GM10266 (cell line): Measurements from ENCODE around the gene P2RX1.
A peak's percentile ranks its signal among the peaks of the same experiment; 100 is the strongest.

Experiments used
- DNase-seq: peaks from one replicate; pipeline ENCODE4 v3.0.0; 2012; ENCODE audit errors: extremely low spot score
- CTCF ChIP-seq: IDR thresholded peaks from 2 replicates; pipeline ENCODE4 v1.5.1; 2012; ENCODE audit warnings: mild to moderate bottlenecking, low read depth; ENCODE audit not compliant: control insufficient read depth, insufficient read depth; ENCODE audit errors: missing control alignments

P2RX1 gene

GRCh38 chr17:3915995-3916696 lies at the start of gene P2RX1:
Gene P2RX1, minus strand, starts transcription at chr17:3916465. Its CDS starts 240 bp downstream, at chr17:3916225.
- TF ChIP-seq CTCF: no peak
- no peak for DNase-seq

DNA sequence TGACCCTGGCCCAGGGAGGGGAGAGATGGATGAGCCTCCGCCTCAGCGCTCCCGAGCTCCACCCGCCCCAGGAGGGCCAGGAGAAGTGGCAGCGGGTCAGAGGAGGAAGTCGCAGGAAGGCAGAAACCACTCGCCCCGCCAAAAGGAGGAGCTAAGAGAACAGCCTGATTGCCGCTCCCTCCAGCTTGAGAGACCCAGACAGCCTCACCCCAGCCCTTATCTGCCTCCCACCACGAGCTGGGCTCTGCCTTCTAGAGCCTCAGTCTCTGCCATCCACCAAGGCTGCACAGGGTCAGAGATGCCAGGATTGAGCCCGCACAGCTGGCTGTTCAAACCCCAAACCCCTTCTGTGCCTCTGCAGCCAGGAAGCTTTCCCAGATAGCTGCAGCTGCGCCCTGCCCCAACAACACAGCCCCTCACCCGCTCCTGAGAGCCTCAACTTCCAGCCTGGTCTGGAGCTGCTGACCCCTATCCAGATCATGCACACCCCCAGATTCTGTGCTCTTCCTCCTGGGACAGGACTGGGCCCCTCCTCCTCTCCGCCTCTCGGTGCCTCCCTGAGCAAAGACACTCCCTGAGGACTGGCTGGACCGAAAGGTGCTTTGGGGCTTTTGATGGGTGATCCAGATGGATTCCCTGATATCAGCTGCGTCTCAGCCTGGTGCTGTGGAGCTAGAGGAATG lies 49.0 kb upstream of the P2RX1 start:
- peak; percentile 25 for TF ChIP-seq CTCF
- peak; percentile 87 for DNase-seq

DNA sequence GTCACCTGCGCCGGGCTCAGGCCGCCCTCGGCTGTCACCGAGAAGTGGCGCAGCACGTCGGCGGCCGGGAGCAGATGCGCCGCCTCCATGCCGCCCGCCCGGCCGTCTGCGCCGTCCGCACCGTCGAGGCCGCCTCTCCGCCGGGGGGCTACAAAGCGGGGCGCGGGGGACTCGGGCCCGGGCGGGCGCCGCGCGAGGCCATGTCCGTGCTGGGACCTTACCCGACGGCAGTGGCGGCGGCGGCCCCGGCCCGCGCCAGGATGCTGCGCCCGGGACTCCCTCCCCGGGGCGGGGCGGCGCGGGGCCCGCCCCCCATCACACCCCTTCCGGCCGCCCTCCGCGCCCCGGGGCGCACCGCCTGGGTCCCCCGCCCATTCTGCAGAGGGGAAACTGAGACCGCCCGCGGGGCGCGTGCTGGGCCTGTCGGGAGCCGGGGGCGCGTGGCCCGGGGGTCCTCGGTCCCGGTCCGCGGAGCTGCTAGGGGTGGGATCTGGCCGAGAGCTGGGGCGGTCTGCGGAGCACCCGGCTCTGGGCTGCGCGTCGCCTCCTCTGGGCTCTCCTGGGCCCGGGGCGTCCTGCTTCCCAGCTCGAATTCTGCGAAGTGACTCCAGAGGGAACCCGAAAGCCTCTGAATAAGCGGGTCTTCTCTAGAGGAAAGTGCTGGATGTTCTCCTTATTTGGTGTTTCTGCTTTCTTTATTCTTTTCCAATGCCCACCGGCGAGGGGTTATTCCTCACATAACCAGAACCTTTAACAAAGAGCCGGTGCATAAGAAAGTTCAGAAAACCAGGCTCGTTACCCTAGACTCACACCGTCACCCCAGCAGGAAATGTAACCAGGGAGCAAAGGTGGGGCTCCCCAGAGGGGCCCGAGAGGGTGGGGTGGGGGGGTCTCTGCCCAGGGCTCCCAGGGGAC lies 48.2 kb upstream of the P2RX1 start, which contains the start of gene ATP2A3:
TSS of gene ATP2A3 (minus strand) at position 235 of the 915 bp plus-strand sequence. CDS start at position 89, 146 bp downstream.
- peak; percentile 94 for DNase-seq
- TF ChIP-seq CTCF: no peak

DNA sequence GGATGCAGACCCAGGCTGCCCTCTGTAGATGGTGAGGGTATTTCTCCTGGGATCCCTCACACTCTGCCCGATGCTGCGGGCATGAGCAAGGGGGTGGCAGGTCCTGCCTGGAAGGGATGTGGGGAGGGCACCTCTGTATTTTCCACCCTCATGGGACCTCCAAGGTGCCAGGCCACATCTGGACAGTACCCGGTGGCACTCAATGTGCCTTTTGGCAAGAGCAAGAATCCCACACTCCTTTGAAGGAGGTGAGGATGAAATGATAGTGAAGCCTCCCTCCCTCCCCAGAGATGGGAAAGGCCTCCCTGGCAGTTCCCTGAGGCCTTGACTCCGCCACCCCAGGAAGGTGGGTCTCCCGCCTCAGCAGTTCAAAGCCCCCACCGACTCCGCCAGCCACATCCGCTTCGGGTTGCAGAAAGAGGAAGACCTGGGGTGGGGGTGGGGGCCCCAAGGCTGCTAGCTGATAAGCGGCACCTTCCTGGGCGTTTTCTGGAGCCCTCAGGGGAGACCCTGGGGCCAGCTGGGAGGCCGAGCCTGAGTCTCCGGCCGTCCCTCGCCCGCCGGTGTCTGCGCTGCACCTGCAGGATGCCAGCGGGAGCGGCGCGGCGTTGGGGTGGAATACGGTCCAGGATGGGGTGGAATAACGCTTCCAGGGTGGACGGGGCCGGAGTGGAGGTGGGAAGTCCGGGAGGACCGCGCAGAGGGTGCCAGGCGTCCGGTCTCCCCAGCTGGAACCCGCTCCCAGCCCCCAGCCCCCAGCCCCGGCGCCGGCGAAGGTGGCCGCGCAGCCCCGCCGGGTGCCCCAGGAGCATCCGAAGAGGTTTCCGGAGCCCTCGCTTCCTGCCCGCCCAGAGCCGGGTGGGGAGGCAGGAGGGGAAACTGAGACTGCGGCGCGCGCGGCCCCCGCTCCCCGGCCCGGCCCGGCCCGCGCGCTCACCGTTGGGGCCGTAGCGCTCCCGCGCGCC lies 47.3 kb upstream of the P2RX1 start:
- peak; percentile 74 for DNase-seq

GRCh38 chr17:3962965-3963236 lies 46.6 kb upstream of the P2RX1 start:
- DNase-seq: no peak

More for the DNA sequence above, 47.3 kb upstream of the P2RX1 start:
- TF ChIP-seq CTCF: no peak

More at GRCh38 chr17:3962965-3963236, 46.6 kb upstream of the P2RX1 start:
- TF ChIP-seq CTCF: no peak
